ENCODE measurements around the gene NRXN3. TPM values are rescaled to one million over a fixed set of nuclear protein-coding genes. Genes with fewer than 3 reads are reported as not detected.

Gene NRXN3
- total and polyA plus RNA-seq, 4 donors: 1.4 to 8.3 (median 4.4) TPM

- no peaks in the 10 kb centered on the region for H3K4me1 ChIP-seq (ENCODE audit: control insufficient read depth in 5 of 5, insufficient read depth in 5 of 5, low read length in 5 of 5)
- no peaks in the 10 kb centered on the region for H3K27me3 ChIP-seq (ENCODE audit: control insufficient read depth in 3 of 3, insufficient read depth in 3 of 3, low read length in 2 of 3)
- H3K4me3 ChIP-seq: no peak overlapping the region
- H3K36me3 ChIP-seq (ENCODE audit: control insufficient read depth in 4 of 4, insufficient read depth in 4 of 4, low read length in 4 of 4): no peaks in the 10 kb centered on the region
- no peak for TF ChIP-seq CTCF (IDR thresholded peaks at IDR 0.05; ENCODE audit: control extremely low read depth, extremely low read depth)
- H3K27ac ChIP-seq (ENCODE audit: low read depth in 1 of 2, low read length in 1 of 2): no peak overlapping the region
- H3K9me3 ChIP-seq (ENCODE audit: control insufficient read depth in 4 of 4, insufficient read depth in 3 of 4, low read length in 3 of 4): no peaks in the 10 kb centered on the region
- no peak overlapping the region for H3K9ac ChIP-seq (ENCODE audit: insufficient read depth in 1 of 2, low read length in 2 of 2)
- ATAC-seq (ENCODE audit: insufficient read depth, low FRiP score) (no peak), DNase-seq (peak in 2 of 3 donors; percentile 34 to 63)
Measured at GRCh38 chr14:78153064-78153341, 17.2 kb upstream of the NRXN3 start.

DNA sequence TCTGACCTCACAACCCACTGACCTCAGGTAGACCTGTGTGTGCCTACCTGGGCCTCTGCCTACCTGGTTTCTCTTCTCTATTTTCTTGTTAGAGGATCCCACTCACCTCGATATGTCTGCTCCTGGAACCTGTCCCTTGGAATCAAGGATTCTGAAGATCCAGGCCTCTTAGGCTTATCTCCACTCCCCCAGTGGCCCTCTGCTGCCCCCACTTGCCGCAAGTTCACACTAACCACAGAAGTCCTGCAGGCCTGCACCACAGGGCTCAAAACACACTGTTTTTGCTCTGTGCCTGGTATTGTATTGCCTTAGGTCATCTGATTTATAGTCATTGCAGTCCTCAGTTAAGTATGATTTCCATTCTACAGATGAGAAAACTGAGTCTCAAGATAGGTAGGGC is 15.3 kb upstream of the NRXN3 start:
- ATAC-seq (ENCODE audit: insufficient read depth, low FRiP score) (no peak), DNase-seq (no peak)
- H3K27ac ChIP-seq (ENCODE audit: low read depth in 1 of 2, low read length in 1 of 2): no peak overlapping the region
- no peaks in the 10 kb centered on the region for H3K27me3 ChIP-seq (ENCODE audit: control insufficient read depth in 3 of 3, insufficient read depth in 3 of 3, low read length in 2 of 3)
- WGBS, 2 donors: 68 to 86% methylated on average over 2 of the region's 2 CpGs
- no peaks in the 10 kb centered on the region for H3K36me3 ChIP-seq (ENCODE audit: control insufficient read depth in 4 of 4, insufficient read depth in 4 of 4, low read length in 4 of 4)
- no peak overlapping the region for H3K4me3 ChIP-seq
- H3K4me1 ChIP-seq (ENCODE audit: control insufficient read depth in 5 of 5, insufficient read depth in 5 of 5, low read length in 5 of 5): no peaks in the 10 kb centered on the region
- no peaks in the 10 kb centered on the region for H3K9me3 ChIP-seq (ENCODE audit: control insufficient read depth in 4 of 4, insufficient read depth in 3 of 4, low read length in 3 of 4)
- no peak overlapping the region for H3K9ac ChIP-seq (ENCODE audit: insufficient read depth in 1 of 2, low read length in 2 of 2)
- no peak for TF ChIP-seq CTCF (IDR thresholded peaks at IDR 0.05; ENCODE audit: control extremely low read depth, extremely low read depth)

DNA sequence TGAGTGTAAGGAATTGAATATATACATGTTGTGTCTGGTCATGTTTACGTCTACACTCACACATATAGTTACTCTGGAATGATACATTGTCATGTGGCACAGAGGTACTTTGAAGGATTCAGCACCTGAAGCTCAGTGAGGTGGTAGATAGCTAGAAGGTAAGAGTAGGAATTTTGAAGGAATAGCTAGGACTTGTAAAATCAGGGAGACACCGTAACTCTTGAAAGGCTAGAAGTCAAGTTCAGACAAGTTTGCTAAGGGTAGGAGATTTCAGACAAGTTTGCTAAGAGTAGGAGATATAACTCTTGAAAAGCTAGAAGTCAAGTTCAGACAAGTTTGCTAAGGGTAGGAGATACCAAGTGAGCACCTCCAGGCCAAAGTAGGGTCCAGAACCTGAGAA is 14.0 kb upstream of the NRXN3 start:
- DNase-seq (no peak), ATAC-seq (ENCODE audit: insufficient read depth, low FRiP score) (no peak)
- Histone ChIP-seq H3K4me1 (ENCODE audit: control insufficient read depth in 5 of 5, insufficient read depth in 5 of 5, low read length in 5 of 5) (no peaks in the 10 kb centered on the region), H3K9me3 (ENCODE audit: control insufficient read depth in 4 of 4, insufficient read depth in 3 of 4, low read length in 3 of 4) (no peaks in the 10 kb centered on the region), H3K27me3 (ENCODE audit: control insufficient read depth in 3 of 3, insufficient read depth in 3 of 3, low read length in 2 of 3) (peaks cover 0 to 3% (median 0%) of the 10 kb centered on the region in 3 donors), H3K9ac (ENCODE audit: insufficient read depth in 1 of 2, low read length in 2 of 2) (no peak overlapping the region), H3K4me3 (no peak overlapping the region), H3K36me3 (ENCODE audit: control insufficient read depth in 4 of 4, insufficient read depth in 4 of 4, low read length in 4 of 4) (no peaks in the 10 kb centered on the region), H3K27ac (ENCODE audit: low read depth in 1 of 2, low read length in 1 of 2) (no peak overlapping the region)
- TF ChIP-seq CTCF (IDR thresholded peaks at IDR 0.05; ENCODE audit: control extremely low read depth, extremely low read depth): no peak
- 81 to 93% methylated on average over 2 of the region's 2 CpGs for WGBS, 2 donors

Data from lung (tissue), 12 donors.